K562 (cell line): ENCODE data around the gene RTBDN. TPM values are rescaled to one million over a fixed set of nuclear protein-coding genes. Genes with fewer than 3 reads are reported as not detected.

ENCODE experiments used
- EWSR1 ChIP-seq: fragments of 450-650 bp; IDR thresholded peaks from 2 replicates; pipeline ENCODE4 v1.6.1; 2018; ENCODE audit warnings: borderline replicate concordance, mild to moderate bottlenecking, low read depth, moderate library complexity; ENCODE audit not compliant: partially characterized antibody
- HSF4 ChIP-seq: fragments of 250-450 bp; sonication (Bioruptor Pico); IDR thresholded peaks from 2 replicates; pipeline ENCODE4 v2.1.2; 2022; ENCODE audit warnings: mild to moderate bottlenecking, moderate library complexity, borderline replicate concordance
- JUN ChIP-seq, 2 experiments: sonication (generic) in 1 of 2; formaldehyde crosslinking in 1 of 2; IDR thresholded peaks; 2 replicates each; pipeline versions ENCODE4 v1.6.1 to v1.8.0; 2012 to 2022; ENCODE audit warnings: borderline replicate concordance in 2 of 2, mild to moderate bottlenecking in 2 of 2, improper control_type of control experiment in 1 of 2, low read depth in 1 of 2, low read length in 1 of 2, missing genetic modification reagents in 1 of 2
- MCM3 ChIP-seq: fragments of 450-650 bp; IDR thresholded peaks from 2 replicates; pipeline ENCODE4 v1.6.1; 2016
- RAD51 ChIP-seq: fragments of 450-650 bp; IDR thresholded peaks from 2 replicates; pipeline ENCODE4 v1.7.1; 2016; ENCODE audit warnings: low read depth, mild to moderate bottlenecking, borderline replicate concordance
- RBBP5 ChIP-seq: fragments of 200-600 bp; sonication (generic); IDR thresholded peaks from 2 replicates; pipeline ENCODE4 v1.6.1; 2012; ENCODE audit warnings: borderline replicate concordance, mild to moderate bottlenecking, low read length, control low read depth, inconsistent platforms; ENCODE audit not compliant: insufficient read depth, poor library complexity, severe bottlenecking
- RUNX1 ChIP-seq: sonication (generic); IDR thresholded peaks from 2 replicates; pipeline ENCODE4 v1.6.1; 2016; ENCODE audit warnings: antibody characterized with exemption, low read depth
- SMARCA5 ChIP-seq: fragments of 450-650 bp; IDR thresholded peaks from 2 replicates; pipeline ENCODE4 v1.6.1; 2016
- SMARCC2 ChIP-seq: fragments of 450-650 bp; IDR thresholded peaks from 2 replicates; pipeline ENCODE4 v1.6.1; 2017; ENCODE audit warnings: antibody characterized with exemption, moderate library complexity, mild to moderate bottlenecking, low read depth
- SP1 ChIP-seq: sonication (generic); formaldehyde crosslinking; IDR thresholded peaks from 2 replicates; pipeline ENCODE4 v1.8.1; 2022; ENCODE audit warnings: mild to moderate bottlenecking, missing genetic modification reagents
- ZKSCAN1 ChIP-seq: fragments of 150-350 bp; IDR thresholded peaks from 2 replicates; pipeline ENCODE4 v1.6.1; 2016; ENCODE audit warnings: low read depth, low read length
- ZNF121 ChIP-seq: sonication (generic); formaldehyde crosslinking; conservative IDR thresholded peaks from 2 replicates; pipeline ENCODE4 v1.8.0; 2022; ENCODE audit warnings: missing genetic modification reagents
- ZNF175 ChIP-seq: fragments of 200-800 bp; sonication (Bioruptor generic); IDR thresholded peaks from 2 replicates; pipeline ENCODE4 v1.6.1; 2016; ENCODE audit warnings: low read depth, mild to moderate bottlenecking, missing genetic modification characterization, missing compliant biosample characterization
- ZNF212 ChIP-seq: fragments of 450-650 bp; formaldehyde crosslinking; IDR thresholded peaks from 2 replicates; pipeline ENCODE4 v1.4.0; 2020; ENCODE audit warnings: mild to moderate bottlenecking
- ZNF507 ChIP-seq: conservative IDR thresholded peaks from 2 replicates; pipeline ENCODE4 v1.6.1; 2017; ENCODE audit warnings: missing genetic modification characterization, missing compliant biosample characterization
- ZNF511 ChIP-seq: sonication (generic); formaldehyde crosslinking; IDR thresholded peaks from 2 replicates; pipeline ENCODE4 v1.8.0; 2022; ENCODE audit warnings: mild to moderate bottlenecking, missing genetic modification reagents
- ZNF609 ChIP-seq: sonication (generic); formaldehyde crosslinking; IDR thresholded peaks from 2 replicates; pipeline ENCODE4 v1.8.1; 2023; ENCODE audit warnings: missing genetic modification reagents, mild to moderate bottlenecking, borderline replicate concordance
- ZSCAN32 ChIP-seq: fragments of 450-650 bp; formaldehyde crosslinking; IDR thresholded peaks from 2 replicates; pipeline ENCODE4 v1.4.0; 2020; ENCODE audit warnings: mild to moderate bottlenecking, moderate library complexity
- polyA plus RNA-seq, 8 experiments: library from polyadenylated mRNA; depleted of rRNA in 4 of 8; stranded (reverse) in 5 of 8; unstranded in 3 of 8; fragments of >200 nt; fragmentation: Nextera tagmentation in 2 of 8; fragmentation: Illumina TruSeq in 1 of 8; extraction: Ambion mirVana in 2 of 8; extraction: Trizol in 1 of 8; gene quantifications; 2 replicates each; pipeline versions ENCODE4 v1.2.1 to v1.2.3, GENCODE V29; 2011 to 2014; ENCODE audit warnings: inconsistent platforms in 1 of 8, missing spikeins in 1 of 8
- total RNA-seq, 7 experiments: library from RNA; depleted of rRNA in 6 of 7; stranded (reverse); fragments of >200 nt in 6 of 7; fragmentation: Illumina TruSeq in 2 of 7; extraction: Trizol in 2 of 7; gene quantifications; 2 replicates each; pipeline versions ENCODE4 v1.2.1 to v1.2.3, GENCODE V29; 2011 to 2021; ENCODE audit warnings: low replicate concordance in 1 of 7
- TF ChIP-seq, protein P1 (sequence below): sonication (generic); formaldehyde crosslinking; IDR thresholded peaks from 2 replicates; pipeline ENCODE4 v1.8.0; 2022; ENCODE audit warnings: missing genetic modification reagents, mild to moderate bottlenecking, borderline replicate concordance
- TF ChIP-seq, protein P2 (sequence below), 3 experiments: fragments of 200-800 bp in 1 of 3; sonication (Bioruptor generic) in 1 of 3; sonication (generic) in 1 of 3; formaldehyde crosslinking in 1 of 3; IDR thresholded peaks; 2 replicates each; pipeline versions ENCODE4 v1.6.1 to v1.8.0; 2016 to 2022; ENCODE audit warnings: mild to moderate bottlenecking in 2 of 3, missing compliant biosample characterization in 2 of 3, missing genetic modification characterization in 2 of 3, missing genetic modification reagents in 1 of 3

The RTBDN gene
- total and polyA plus RNA-seq, 9 of the 15 experiments (the other 6 are each of a cell fraction or from before 2014, with no cell fraction given) = 0.20 to 2.3 (median 0.72) TPM; not detected in 1

DNA sequence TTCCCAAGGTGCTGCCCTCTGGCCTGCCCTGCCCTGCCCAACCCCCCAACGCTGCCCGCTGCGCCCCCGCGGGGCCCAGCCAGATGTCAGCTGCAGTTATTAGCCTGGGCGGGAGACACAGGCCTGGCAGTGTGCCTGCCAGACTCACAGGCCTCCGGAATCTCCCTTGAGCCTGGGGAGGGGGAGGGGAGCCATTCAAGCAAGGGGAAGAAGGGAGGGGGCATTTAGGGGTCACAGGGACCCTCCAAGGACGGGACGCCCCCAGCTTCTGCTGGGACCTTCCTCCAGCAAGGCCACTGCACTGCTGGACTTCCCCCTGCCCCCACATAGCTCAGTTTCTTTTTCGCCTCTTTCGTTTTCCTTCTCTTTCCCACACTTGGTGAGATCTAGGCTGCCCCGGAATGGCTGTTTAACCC, 45.7 kb downstream of the RTBDN start (continued):
- TF ChIP-seq SP1 (CRISPR knock-in tag) (no peak), ZKSCAN1 (no peak), RUNX1 (no peak), HSF4 (no peak), ZNF212 (CRISPR knock-in tag) (no peak), ZNF609 (no peak), MCM3 (no peak), EWSR1 (no peak), ZNF175 (CRISPR knock-in tag) (no peak), SMARCA5 (no peak), RAD51 (no peak), RBBP5 (peak; percentile 46), ZSCAN32 (CRISPR knock-in tag) (no peak), JUN (IDR thresholded peaks at IDR 0.05; ENCODE audit: borderline replicate concordance, low read depth, low read length) (no peak), JUN (CRISPR knock-in tag; IDR thresholded peaks at IDR 0.05; ENCODE audit: borderline replicate concordance) (no peak), ZNF507 (tag) (no peak), SMARCC2 (no peak), ZNF511 (CRISPR knock-in tag) (no peak), ZNF121 (no peak)
- TF ChIP-seq, protein P1, sequence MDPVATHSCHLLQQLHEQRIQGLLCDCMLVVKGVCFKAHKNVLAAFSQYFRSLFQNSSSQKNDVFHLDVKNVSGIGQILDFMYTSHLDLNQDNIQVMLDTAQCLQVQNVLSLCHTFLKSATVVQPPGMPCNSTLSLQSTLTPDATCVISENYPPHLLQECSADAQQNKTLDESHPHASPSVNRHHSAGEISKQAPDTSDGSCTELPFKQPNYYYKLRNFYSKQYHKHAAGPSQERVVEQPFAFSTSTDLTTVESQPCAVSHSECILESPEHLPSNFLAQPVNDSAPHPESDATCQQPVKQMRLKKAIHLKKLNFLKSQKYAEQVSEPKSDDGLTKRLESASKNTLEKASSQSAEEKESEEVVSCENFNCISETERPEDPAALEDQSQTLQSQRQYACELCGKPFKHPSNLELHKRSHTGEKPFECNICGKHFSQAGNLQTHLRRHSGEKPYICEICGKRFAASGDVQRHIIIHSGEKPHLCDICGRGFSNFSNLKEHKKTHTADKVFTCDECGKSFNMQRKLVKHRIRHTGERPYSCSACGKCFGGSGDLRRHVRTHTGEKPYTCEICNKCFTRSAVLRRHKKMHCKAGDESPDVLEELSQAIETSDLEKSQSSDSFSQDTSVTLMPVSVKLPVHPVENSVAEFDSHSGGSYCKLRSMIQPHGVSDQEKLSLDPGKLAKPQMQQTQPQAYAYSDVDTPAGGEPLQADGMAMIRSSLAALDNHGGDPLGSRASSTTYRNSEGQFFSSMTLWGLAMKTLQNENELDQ (CRISPR knock-in tag) = no peak
- TF ChIP-seq, protein P2, sequence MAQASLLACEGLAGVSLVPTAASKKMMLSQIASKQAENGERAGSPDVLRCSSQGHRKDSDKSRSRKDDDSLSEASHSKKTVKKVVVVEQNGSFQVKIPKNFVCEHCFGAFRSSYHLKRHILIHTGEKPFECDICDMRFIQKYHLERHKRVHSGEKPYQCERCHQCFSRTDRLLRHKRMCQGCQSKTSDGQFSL (CRISPR knock-in tag; IDR thresholded peaks at IDR 0.05) = no peak
- TF ChIP-seq, protein P2 (tag; IDR thresholded peaks at IDR 0.05) = 0 out of 4 replicates have a peak, but pooled peaks of 1 of the 2 experiments have one; percentile 6
